Ectodermal cell (in vitro differentiated cells): ENCODE data around the gene CIB4.
A peak's percentile ranks its signal among the peaks of the same experiment; 100 is the strongest.

Experiments used
- H3K27ac ChIP-seq: 2 replicates; pipeline ENCODE4 v1.7.0; 2013; ENCODE audit warnings: mild to moderate bottlenecking, low read depth, low read length; ENCODE audit not compliant: insufficient read depth, poor library complexity, severe bottlenecking
- H3K27me3 ChIP-seq: 2 replicates; pipeline ENCODE4 v1.7.0; 2013; ENCODE audit warnings: mild to moderate bottlenecking, low read length; ENCODE audit not compliant: insufficient read depth, control insufficient read depth, poor library complexity, severe bottlenecking
- H3K36me3 ChIP-seq: one replicate; pipeline ENCODE4 v1.7.0; 2013; ENCODE audit warnings: low read length; ENCODE audit not compliant: control insufficient read depth, insufficient read depth
- H3K4me1 ChIP-seq: one replicate; pipeline ENCODE4 v1.7.0; 2013; ENCODE audit warnings: low read length; ENCODE audit not compliant: control insufficient read depth, insufficient read depth
- H3K4me3 ChIP-seq: 2 replicates; pipeline ENCODE4 v1.7.0; 2013; ENCODE audit warnings: low read depth, low read length, control low read depth; ENCODE audit not compliant: insufficient read depth
- H3K9me3 ChIP-seq: 2 replicates; pipeline ENCODE4 v1.7.0; 2013; ENCODE audit warnings: mild to moderate bottlenecking, low read length, moderate library complexity; ENCODE audit not compliant: control insufficient read depth
- WGBS, 2 experiments: methylation state at CpG; one replicate each; pipeline ENCODE4 v1.1.7; 2013; ENCODE audit warnings: missing lambda C conversion rate in 2 of 2; 5-methylcytosine and 5-hydroxymethylcytosine counted together

CIB4 gene

DNA sequence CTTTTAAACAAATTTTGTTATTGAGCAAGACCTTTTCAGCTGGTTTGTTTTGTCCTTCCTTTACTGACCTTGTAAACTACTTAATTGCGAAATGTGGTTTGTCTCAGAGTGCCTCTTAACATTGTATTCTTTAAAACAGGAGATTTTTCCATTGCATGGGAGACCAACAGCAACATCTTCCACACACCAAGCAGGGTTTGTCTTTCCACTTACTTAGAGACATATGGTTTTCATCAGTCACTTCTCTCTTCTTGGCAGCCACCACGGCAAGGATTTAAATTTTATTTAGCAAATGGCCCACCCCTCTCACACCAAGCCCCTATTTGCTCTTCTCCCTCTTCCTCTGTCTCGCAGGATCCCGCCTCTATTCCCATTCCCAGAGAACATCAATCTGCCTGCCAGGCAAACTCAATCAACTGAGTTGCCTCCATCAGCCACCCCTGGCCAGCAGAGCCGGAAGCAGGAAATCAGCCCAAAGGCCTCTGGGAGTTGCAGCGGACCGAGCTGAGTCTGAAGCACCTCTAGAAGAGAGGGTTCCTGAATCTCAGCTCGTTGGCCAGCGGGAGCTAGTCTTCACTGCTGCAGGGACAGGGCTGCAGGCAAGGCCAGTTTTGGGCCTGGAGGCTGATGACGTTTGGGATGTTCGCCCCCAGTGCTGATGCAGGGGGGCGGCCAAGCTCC, 11.3 kb upstream of the CIB4 start:
- H3K27ac ChIP-seq: no peak overlapping the region
- no peak overlapping the region for H3K4me3 ChIP-seq
- WGBS, 2 experiments: 88 to 91% methylated on average over 12 of the region's 12 CpGs
- H3K9me3 ChIP-seq: no peaks in the 10 kb centered on the region
- peaks cover 6% of the 10 kb centered on the region for H3K4me1 ChIP-seq
- H3K36me3 ChIP-seq: no peaks in the 10 kb centered on the region
- H3K27me3 ChIP-seq: no peaks in the 10 kb centered on the region

DNA sequence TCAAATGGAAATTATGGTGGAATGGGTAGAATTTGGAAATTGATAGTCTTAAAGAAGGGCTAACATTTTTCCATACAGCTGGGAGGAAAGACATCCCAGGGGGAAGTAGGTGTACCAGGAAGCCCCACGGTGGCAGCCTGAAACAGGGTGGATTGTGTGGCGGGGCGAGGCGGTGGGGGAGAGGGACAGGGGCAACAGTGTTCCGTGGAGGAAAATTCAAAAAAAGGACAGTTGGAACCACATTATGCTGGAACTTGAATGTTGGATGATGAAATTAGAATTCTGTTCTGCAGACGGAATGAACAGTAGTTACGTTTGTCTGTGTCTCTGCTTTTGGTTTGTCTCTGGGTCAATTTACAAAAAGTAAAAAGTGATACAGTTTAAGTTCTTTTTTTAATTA, 10.6 kb upstream of the CIB4 start:
- 94% methylated on average over 7 of the region's 7 CpGs for WGBS, 2 experiments
- Histone ChIP-seq H3K27me3 (no peaks in the 10 kb centered on the region), H3K9me3 (no peaks in the 10 kb centered on the region), H3K4me1 (peaks cover 13% of the 10 kb centered on the region), H3K27ac (no peak overlapping the region), H3K36me3 (no peaks in the 10 kb centered on the region), H3K4me3 (no peak overlapping the region)

DNA sequence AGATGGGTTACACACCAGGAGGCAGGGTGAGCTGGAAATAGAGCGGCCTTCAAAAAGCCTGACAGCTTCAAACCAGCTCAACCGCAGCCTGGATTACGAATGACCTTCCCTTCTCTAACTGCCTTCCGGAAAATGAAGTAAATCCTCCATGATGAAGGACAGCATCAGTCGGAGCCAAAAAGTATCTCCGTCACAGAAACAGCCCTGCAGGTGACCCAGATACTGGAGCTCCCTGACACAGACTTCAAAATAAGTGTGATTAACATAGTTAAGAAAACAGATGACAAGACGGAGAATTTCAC, 10.3 kb upstream of the CIB4 start:
- no peaks in the 10 kb centered on the region for H3K9me3 ChIP-seq
- H3K36me3 ChIP-seq: no peaks in the 10 kb centered on the region
- WGBS, 2 experiments: 94 to 95% methylated on average over 7 of the region's 7 CpGs
- H3K4me3 ChIP-seq: no peak overlapping the region
- no peak overlapping the region for H3K27ac ChIP-seq
- H3K27me3 ChIP-seq: no peaks in the 10 kb centered on the region
- peaks cover 14% of the 10 kb centered on the region for H3K4me1 ChIP-seq

DNA sequence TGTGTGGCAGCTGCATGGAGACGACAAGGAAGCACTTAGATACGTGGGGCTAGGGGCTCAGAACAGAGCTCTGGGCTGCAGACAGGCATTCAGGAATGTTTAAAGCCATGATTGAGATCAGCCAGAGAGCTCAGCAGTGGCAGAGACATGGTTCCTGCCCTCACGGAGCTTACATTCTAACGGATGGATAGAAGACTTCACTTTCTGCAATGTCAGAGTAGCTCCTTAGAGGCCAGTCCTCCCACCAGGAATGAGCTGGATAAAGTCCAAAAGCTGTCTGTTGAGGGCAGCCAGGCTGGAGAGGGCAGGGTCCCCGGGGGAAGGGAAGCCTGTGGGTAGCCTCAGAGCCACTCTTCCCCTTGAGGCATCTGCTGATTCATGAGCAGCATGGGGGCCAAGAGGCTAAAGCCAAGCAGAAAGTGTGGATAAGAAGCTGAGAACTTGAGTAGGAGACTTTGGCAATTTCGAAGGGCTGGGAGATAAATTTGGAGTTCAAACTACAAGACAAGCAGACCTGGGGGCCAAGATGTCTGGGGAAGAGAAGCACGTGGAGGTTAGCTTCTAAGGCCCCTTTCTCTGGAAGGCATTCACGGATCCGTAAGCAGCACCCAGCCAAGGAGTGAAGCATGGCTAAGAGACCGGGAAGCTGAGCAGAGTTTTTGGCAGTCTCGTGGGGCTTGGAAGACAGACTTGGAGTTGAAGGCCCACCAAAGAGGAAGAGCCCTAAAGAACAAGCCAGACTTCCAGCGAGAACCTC, 9.7 kb upstream of the CIB4 start:
- 92% methylated on average over 12 of the region's 12 CpGs for WGBS, 2 experiments
- Histone ChIP-seq H3K4me1 (peaks cover 14% of the 10 kb centered on the region), H3K9me3 (no peaks in the 10 kb centered on the region), H3K27me3 (no peaks in the 10 kb centered on the region), H3K27ac (no peak overlapping the region), H3K36me3 (no peaks in the 10 kb centered on the region), H3K4me3 (no peak overlapping the region)

DNA sequence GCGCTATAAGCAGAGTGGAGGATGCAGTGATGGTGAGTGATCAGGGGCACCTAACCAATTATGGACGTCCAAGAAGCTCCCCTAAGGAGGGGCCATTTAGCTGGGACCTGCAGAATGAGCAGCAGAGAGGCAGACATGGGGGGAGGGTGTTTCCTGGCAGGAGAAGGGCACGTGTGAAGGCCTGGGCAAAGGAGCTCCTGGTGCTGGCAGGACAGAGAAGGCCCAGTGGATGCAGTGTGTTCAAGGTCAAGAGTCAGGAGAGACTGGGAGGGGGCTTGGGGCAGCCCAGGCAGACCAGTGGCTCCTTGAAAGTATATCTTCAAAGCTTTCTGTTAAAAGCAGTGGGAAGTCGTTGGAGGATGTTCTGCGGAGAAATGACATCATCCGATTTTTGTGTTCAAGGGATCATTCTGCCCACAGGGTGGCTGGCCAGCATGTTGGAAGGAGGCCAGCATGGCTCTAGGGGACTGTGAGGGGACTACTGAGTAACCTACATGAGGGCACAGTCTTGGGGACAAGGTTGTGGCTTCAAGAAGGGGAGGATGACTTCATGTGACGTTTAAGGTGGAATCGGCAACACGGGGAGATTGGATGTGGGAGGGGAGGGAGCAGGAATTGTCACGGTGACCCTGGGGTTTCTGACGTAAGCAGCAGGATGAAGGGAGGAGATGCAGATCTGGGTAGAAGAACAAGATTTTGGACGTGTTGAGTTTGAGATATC, 9.0 kb upstream of the CIB4 start:
- Histone ChIP-seq H3K36me3 (no peaks in the 10 kb centered on the region), H3K4me1 (peaks cover 14% of the 10 kb centered on the region), H3K4me3 (no peak overlapping the region), H3K27ac (no peak overlapping the region), H3K9me3 (no peaks in the 10 kb centered on the region), H3K27me3 (no peaks in the 10 kb centered on the region)
- WGBS, 2 experiments: 90 to 91% methylated on average over 12 of the region's 12 CpGs

DNA sequence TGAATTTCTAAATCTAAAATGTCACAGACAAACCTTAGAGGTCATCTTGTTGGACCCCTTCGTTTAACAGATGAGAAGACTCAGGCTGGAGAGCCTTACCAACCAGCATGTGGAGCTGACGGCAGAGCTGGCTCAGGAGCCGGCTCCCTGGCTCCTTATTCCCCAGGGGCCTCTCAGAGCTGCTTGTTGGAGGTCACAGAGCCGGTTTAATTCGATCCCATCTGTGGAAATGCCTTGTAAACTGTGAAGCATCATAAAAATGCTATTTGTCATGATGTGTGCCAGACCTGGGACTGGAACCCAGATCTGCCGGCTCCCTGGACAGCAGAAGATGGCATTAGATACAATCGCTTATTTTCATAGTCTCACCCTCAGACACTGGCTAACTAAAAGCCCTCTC, 8.2 kb upstream of the CIB4 start:
- Histone ChIP-seq H3K4me3 (no peak overlapping the region), H3K36me3 (no peaks in the 10 kb centered on the region), H3K27me3 (peaks cover 1% of the 10 kb centered on the region), H3K27ac (no peak overlapping the region), H3K9me3 (no peaks in the 10 kb centered on the region), H3K4me1 (peaks cover 14% of the 10 kb centered on the region)
- 91 to 92% methylated on average over 7 of the region's 7 CpGs for WGBS, 2 experiments

DNA sequence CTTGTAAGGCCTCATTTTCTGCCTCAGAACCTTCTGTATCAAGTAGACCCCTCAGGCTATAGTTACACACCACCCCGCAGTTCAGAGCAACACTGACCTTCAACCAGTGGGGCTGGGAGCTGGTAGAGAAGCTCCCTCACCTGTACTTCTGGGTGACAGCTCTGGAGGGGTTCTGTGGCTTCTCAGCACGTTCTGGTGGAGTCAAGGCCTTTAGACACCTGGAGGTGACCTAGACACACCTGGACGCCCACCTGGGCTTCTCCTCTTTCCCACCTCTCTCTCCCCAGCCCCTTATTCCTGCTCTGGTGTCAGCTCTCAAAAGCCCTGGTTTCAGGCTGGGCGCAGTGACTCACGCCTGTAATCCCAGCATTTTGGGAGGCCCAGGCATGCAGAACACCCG, 7.3 kb upstream of the CIB4 start:
- Histone ChIP-seq H3K27ac (no peak overlapping the region), H3K4me1 (peaks cover 14% of the 10 kb centered on the region), H3K4me3 (no peak overlapping the region), H3K9me3 (no peaks in the 10 kb centered on the region), H3K27me3 (peaks cover 6% of the 10 kb centered on the region), H3K36me3 (no peaks in the 10 kb centered on the region)
- WGBS, 2 experiments: 92 to 94% methylated on average over 6 of the region's 6 CpGs

DNA sequence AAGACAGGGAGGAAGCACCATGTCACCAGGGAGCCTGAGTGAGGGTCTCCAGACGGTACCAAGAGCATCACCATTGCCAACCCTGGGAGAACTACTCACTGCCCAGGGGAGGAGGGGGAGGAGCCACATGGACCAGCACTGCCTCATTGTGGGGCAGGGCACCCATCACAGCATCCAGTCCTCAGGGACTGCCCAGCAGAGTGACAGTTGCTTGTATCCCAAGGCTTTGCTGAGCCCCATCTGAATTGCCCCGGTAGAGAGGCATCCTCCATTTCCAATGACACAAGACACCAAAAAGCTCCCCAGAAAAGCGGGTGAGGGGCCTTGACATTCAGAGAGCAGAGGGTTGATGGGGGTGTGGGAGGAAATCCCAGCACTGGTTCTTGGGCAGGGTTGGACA, 6.8 kb upstream of the CIB4 start:
- Histone ChIP-seq H3K27me3 (peaks cover 6% of the 10 kb centered on the region), H3K36me3 (no peaks in the 10 kb centered on the region), H3K4me1 (peaks cover 14% of the 10 kb centered on the region), H3K9me3 (no peaks in the 10 kb centered on the region), H3K4me3 (no peak overlapping the region), H3K27ac (no peak overlapping the region)
- 87 to 89% methylated on average over 3 of the region's 3 CpGs for WGBS, 2 experiments

DNA sequence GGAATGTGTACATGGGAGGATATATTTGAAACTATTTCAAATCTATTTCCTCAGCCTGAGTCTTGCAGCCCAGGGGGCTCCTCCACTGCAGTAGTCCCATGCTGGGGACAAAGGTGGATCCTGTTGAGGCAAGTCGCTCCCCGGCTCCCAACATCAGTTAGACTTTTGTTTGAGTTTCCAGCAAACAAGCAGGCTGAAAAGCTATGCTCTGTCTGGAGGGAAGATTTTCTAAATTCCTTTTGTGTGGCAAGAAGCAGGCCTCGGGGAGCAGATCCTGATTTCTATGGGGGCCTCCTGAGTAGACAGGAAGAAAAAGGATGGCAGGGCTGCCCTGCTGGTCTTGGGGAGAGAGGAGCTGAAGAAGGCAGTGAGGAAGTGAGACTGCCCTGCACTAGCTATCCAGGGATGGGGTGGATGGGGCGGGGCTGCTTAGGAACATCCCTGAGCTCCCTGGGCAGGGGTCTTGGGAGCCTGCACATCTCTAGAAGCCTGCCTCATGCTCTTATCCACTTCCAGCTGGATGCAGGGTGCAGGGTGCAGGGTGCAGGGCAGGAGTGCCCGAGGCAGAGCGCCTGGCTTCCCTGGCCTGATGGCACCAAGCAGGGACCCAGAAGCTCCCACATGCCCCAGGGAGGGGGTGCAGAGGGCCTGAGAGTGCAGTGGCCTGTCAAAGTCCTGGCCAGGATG, 6.0 kb upstream of the CIB4 start:
- Histone ChIP-seq H3K9me3 (no peaks in the 10 kb centered on the region), H3K4me3 (no peak overlapping the region), H3K36me3 (no peaks in the 10 kb centered on the region), H3K4me1 (peaks cover 14% of the 10 kb centered on the region), H3K27ac (peak overlapping the region; percentile 9), H3K27me3 (peaks cover 6% of the 10 kb centered on the region)
- WGBS, 2 experiments: 42 to 44% methylated on average over 6 of the region's 6 CpGs

DNA sequence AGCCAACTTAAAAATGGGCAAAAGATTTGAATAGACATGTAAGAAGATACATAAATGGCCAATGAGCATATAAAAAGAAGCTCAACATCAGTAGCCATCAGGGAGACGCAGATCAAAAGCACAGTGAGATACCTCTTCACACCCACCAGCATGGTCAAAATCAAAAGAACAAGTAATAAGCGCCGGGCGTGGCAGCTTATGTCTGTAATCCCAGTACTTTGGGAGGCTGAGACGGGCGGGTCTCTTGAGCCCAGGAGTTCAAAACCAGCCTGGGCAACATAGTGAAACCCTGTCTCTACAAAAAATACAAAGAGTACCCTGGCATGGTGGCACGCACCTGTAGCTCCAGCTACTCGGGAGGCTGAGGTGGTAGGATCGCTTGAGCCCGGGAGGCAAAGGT, 4.6 kb upstream of the CIB4 start:
- Histone ChIP-seq H3K4me1 (peaks cover 14% of the 10 kb centered on the region), H3K36me3 (no peaks in the 10 kb centered on the region), H3K27ac (no peak overlapping the region), H3K9me3 (no peaks in the 10 kb centered on the region), H3K4me3 (no peak overlapping the region), H3K27me3 (peaks cover 6% of the 10 kb centered on the region)
- 89 to 93% methylated on average over 10 of the region's 10 CpGs for WGBS, 2 experiments
